Neural cell (in vitro differentiated cells): ENCODE results near the gene ABCF2.
A peak's percentile ranks its signal among the peaks of the same experiment; 100 is the strongest.

Experiments used
- CTCF ChIP-seq: fragments of 450-650 bp; IDR thresholded peaks from 2 replicates; pipeline ENCODE4 v1.5.1; 2014; ENCODE audit warnings: antibody characterized with exemption, mild to moderate bottlenecking, moderate library complexity; ENCODE audit not compliant: poor library complexity, severe bottlenecking
- EZH2 ChIP-seq: fragments of 200-600, 300-800 bp; shearing (Covaris generic), sonication (generic); IDR thresholded peaks from 2 replicates; pipeline ENCODE4 v1.6.1; 2014; ENCODE audit warnings: antibody characterized with exemption, low read length, borderline replicate concordance, mild to moderate bottlenecking; ENCODE audit not compliant: insufficient read depth, poor library complexity, severe bottlenecking
- MXI1 ChIP-seq: fragments of 450-650 bp; conservative IDR thresholded peaks from 2 replicates; pipeline ENCODE4 v1.6.1; 2014; ENCODE audit warnings: antibody characterized with exemption, mild to moderate bottlenecking; ENCODE audit not compliant: poor library complexity, severe bottlenecking
- POLR2AphosphoS5 ChIP-seq: IDR thresholded peaks from 2 replicates; pipeline ENCODE4 v1.6.1; 2012
- RAD21 ChIP-seq: fragments of 450-650 bp; conservative IDR thresholded peaks from 2 replicates; pipeline ENCODE4 v1.6.1; 2014; ENCODE audit warnings: antibody characterized with exemption, mild to moderate bottlenecking, moderate library complexity
- TAF1 ChIP-seq: IDR thresholded peaks from 2 replicates; pipeline ENCODE4 v1.6.1; 2012; ENCODE audit warnings: low read depth

GRCh38 chr7:151167197-151167961, 59.6 kb downstream of the ABCF2 start, which contains the start of gene GBX1:
- TF ChIP-seq CTCF (peak; percentile 50), EZH2 (peak; percentile 64), TAF1 (no peak), POLR2AphosphoS5 (no peak), RAD21 (no peak), MXI1 (no peak)
